GM23248 (cell line): ENCODE data around the gene PIP4K2C. TPM values are rescaled to one million over a fixed set of nuclear protein-coding genes. Genes with fewer than 3 reads are reported as not detected.

Experiments used
- DNase-seq: peaks from one replicate; pipeline ENCODE4 v3.0.0-alpha.2; 2015
- H2AFZ ChIP-seq: fragments of 200-600 bp; sonication (generic); 2 replicates; pipeline ENCODE4 v1.6.1; 2016; ENCODE audit warnings: antibody characterized with exemption
- H3F3A ChIP-seq: fragments of 200-600 bp; sonication (generic); 2 replicates; pipeline ENCODE4 v1.6.1; 2016; ENCODE audit warnings: mild to moderate bottlenecking, antibody characterized with exemption, mixed run types; ENCODE audit not compliant: insufficient read depth
- H3K27ac ChIP-seq: fragments of 200-600 bp; sonication (generic); 2 replicates; pipeline ENCODE4 v1.5.1; 2016; ENCODE audit warnings: mild to moderate bottlenecking
- H3K27me3 ChIP-seq: fragments of 200-600 bp; sonication (generic); replicated peaks from 2 replicates; pipeline ENCODE4 v1.6.1; 2016; ENCODE audit warnings: mild to moderate bottlenecking; ENCODE audit not compliant: insufficient read depth
- H3K36me3 ChIP-seq: fragments of 200-600 bp; sonication (generic); 2 replicates; pipeline ENCODE4 v1.6.1; 2016; ENCODE audit warnings: low read depth, mild to moderate bottlenecking
- H3K4me1 ChIP-seq: fragments of 200-600 bp; sonication (generic); 2 replicates; pipeline ENCODE4 v1.6.1; 2016; ENCODE audit warnings: mild to moderate bottlenecking; ENCODE audit not compliant: insufficient read depth
- H3K4me2 ChIP-seq: fragments of 200-600 bp; sonication (generic); one replicate; pipeline ENCODE4 v1.6.1; 2016; ENCODE audit warnings: mild to moderate bottlenecking; ENCODE audit not compliant: unreplicated experiment
- H3K4me3 ChIP-seq: fragments of 200-600 bp; sonication (generic); 2 replicates; pipeline ENCODE4 v1.5.1; 2016; ENCODE audit warnings: mild to moderate bottlenecking
- H3K79me2 ChIP-seq: fragments of 200-600 bp; sonication (generic); 2 replicates; pipeline ENCODE4 v1.6.1; 2016; ENCODE audit warnings: mild to moderate bottlenecking; ENCODE audit not compliant: insufficient read depth
- H3K9ac ChIP-seq: fragments of 200-600 bp; sonication (generic); 2 replicates; pipeline ENCODE4 v1.6.1; 2016; ENCODE audit warnings: mild to moderate bottlenecking
- H3K9me2 ChIP-seq: fragments of 200-600 bp; sonication (generic); 2 replicates; pipeline ENCODE4 v1.6.1; 2016; ENCODE audit warnings: mixed run types, mild to moderate bottlenecking, moderate library complexity; ENCODE audit not compliant: insufficient read depth
- H3K9me3 ChIP-seq: fragments of 200-600 bp; sonication (generic); one replicate; pipeline ENCODE4 v1.6.1; 2017; ENCODE audit warnings: low read depth
- H4K20me1 ChIP-seq: fragments of 200-600 bp; sonication (generic); 2 replicates; pipeline ENCODE4 v1.6.0; 2016; ENCODE audit not compliant: insufficient read depth
- EZH2 ChIP-seq: fragments of 200-600 bp; sonication (generic); IDR thresholded peaks from 2 replicates; pipeline ENCODE4 v1.6.1; 2018; ENCODE audit warnings: antibody characterized with exemption, mild to moderate bottlenecking; ENCODE audit not compliant: insufficient read depth, poor library complexity, severe bottlenecking
- EZH2phosphoT487 ChIP-seq: fragments of 200-600 bp; sonication (generic); IDR thresholded peaks from 2 replicates; pipeline ENCODE4 v1.6.1; 2018; ENCODE audit warnings: antibody characterized with exemption, moderate library complexity, mild to moderate bottlenecking, low read depth; ENCODE audit not compliant: insufficient read depth
- WGBS, 2 experiments: methylation state at CpG; one replicate each; pipeline ENCODE4 v1.1.6; 2015 to 2017; ENCODE audit warnings: low lambda C conversion rate in 2 of 2, low coverage in 1 of 2; ENCODE audit errors: missing lambda C conversion rate in 2 of 2; 5-methylcytosine and 5-hydroxymethylcytosine counted together
- in situ Hi-C: fragments of 300-500 bp; cut with MboI; formaldehyde crosslinking; loops from 2 replicates; pipeline ENCODE4 v1.15.0; 2020
- polyA plus RNA-seq: library from polyadenylated mRNA; unstranded; fragments of >200 nt; fragmentation: Nextera tagmentation; extraction: Ambion mirVana; gene quantifications from 2 replicates; pipeline ENCODE4 v1.2.1, GENCODE V29; 2016
- total RNA-seq: library from RNA; depleted of rRNA; stranded (reverse); fragments of >200 nt; shearing (Covaris generic); gene quantifications from 2 replicates; pipeline ENCODE4 v1.2.3, GENCODE V29; 2014

Gene PIP4K2C
- total and polyA plus RNA-seq, 2 experiments from 2014 or later, result 22.5 to 27.3 TPM

GRCh38 chr12:57604454-57604991 is 13.5 kb downstream of the PIP4K2C start, which contains the start of gene DTX3:
DTX3 (plus strand) TSS chr12:57604824; CDS start chr12:57606518, 1,694 bp downstream.
- H2AFZ ChIP-seq, result peak within 1 kb of the TSS; percentile 92
- no peaks in the 10 kb centered on the region for H3K79me2 ChIP-seq
- TF ChIP-seq EZH2phosphoT487 (no peak), EZH2 (no peak)
- in situ Hi-C loops, result no loop called here
- no peaks in the 10 kb centered on the region for H4K20me1 ChIP-seq
- DNase-seq, result peak; percentile 74
- peaks cover 9% of the 10 kb centered on the region for H3K4me1 ChIP-seq
- peaks cover 5% of the 10 kb centered on the region; the same call in 1 of the 2 replicates for H3F3A ChIP-seq
- H3K27me3 ChIP-seq, result no peaks in the 10 kb centered on the region
- no peaks in the 10 kb centered on the region for H3K9me2 ChIP-seq
- peak within 1 kb of the TSS; percentile 88 for H3K4me3 ChIP-seq
- 2 to 6% methylated on average over 11 to 36 of the region's 36 CpGs for WGBS, 2 experiments
- H3K9ac ChIP-seq, result peak within 1 kb of the TSS; percentile 94
- H3K36me3 ChIP-seq, result no peaks in the 10 kb centered on the region; the same call in 1 of the 2 replicates
- peak within 1 kb of the TSS; percentile 27 for H3K27ac ChIP-seq
- H3K4me2 ChIP-seq, result peak within 1 kb of the TSS; percentile 87
- no peaks in the 10 kb centered on the region for H3K9me3 ChIP-seq

GRCh38 chr12:57604992-57605810 is 14.2 kb downstream of the PIP4K2C start:
- Histone ChIP-seq H3K36me3 (no peaks in the 10 kb centered on the region), H3K27ac (peak overlapping the region; percentile 27; the same call in 1 of the 2 replicates)
- DNase-seq, result peak; percentile 64

GRCh38 chr12:57605811-57606311 is 14.9 kb downstream of the PIP4K2C start:
- TF ChIP-seq EZH2 (no peak), EZH2phosphoT487 (no peak)
- peaks cover 17% of the 10 kb centered on the region for H3K4me1 ChIP-seq
- no peak overlapping the region for H3K27ac ChIP-seq
- no peaks in the 10 kb centered on the region for H3K79me2 ChIP-seq
- H3K36me3 ChIP-seq, result no peaks in the 10 kb centered on the region
- H3K4me3 ChIP-seq, result 0 out of 2 replicates have a peak overlapping the region, but pooled peaks have one; percentile 88
- H3K4me2 ChIP-seq, result peak overlapping the region; percentile 85
- H2AFZ ChIP-seq, result peak overlapping the region; percentile 92; the same call in 1 of the 2 replicates
- 72 to 73% methylated on average over 4 of the region's 4 CpGs for WGBS, 2 experiments
- in situ Hi-C loops, result no loop called here
- peaks cover 5% of the 10 kb centered on the region; the same call in 1 of the 2 replicates for H3F3A ChIP-seq
- no peak for DNase-seq
- no peaks in the 10 kb centered on the region for H3K9me3 ChIP-seq
- no peak overlapping the region for H3K9ac ChIP-seq
- H3K27me3 ChIP-seq, result no peaks in the 10 kb centered on the region
- H4K20me1 ChIP-seq, result no peaks in the 10 kb centered on the region
- no peaks in the 10 kb centered on the region for H3K9me2 ChIP-seq

More at GRCh38 chr12:57604992-57605810, 14.2 kb downstream of the PIP4K2C start:
- H4K20me1 ChIP-seq, result no peaks in the 10 kb centered on the region
- H3K9me3 ChIP-seq, result no peaks in the 10 kb centered on the region
- H3F3A ChIP-seq, result peaks cover 5% of the 10 kb centered on the region; the same call in 1 of the 2 replicates
- no peak for TF ChIP-seq EZH2phosphoT487
- TF ChIP-seq EZH2, result no peak
- peak overlapping the region; percentile 88 for H3K4me3 ChIP-seq
- peak overlapping the region; percentile 85 for H3K4me2 ChIP-seq
- H3K9ac ChIP-seq, result peak overlapping the region; percentile 94
- in situ Hi-C loops, result no loop called here
- no peaks in the 10 kb centered on the region for H3K9me2 ChIP-seq
- H3K4me1 ChIP-seq, result peaks cover 10% of the 10 kb centered on the region
- H3K79me2 ChIP-seq, result no peaks in the 10 kb centered on the region
- whole genome bisulfite sequencing, 2 experiments, result 3 to 4% methylated on average over 24 to 25 of the region's 25 CpGs
- peak overlapping the region; percentile 92 for H2AFZ ChIP-seq
- no peaks in the 10 kb centered on the region for H3K27me3 ChIP-seq

- Histone ChIP-seq H3K4me1 (peaks cover 19% of the 10 kb centered on the region), H3K27ac (no peak overlapping the region), H3K9ac (no peak overlapping the region), H3K9me3 (no peaks in the 10 kb centered on the region), H2AFZ (no peak overlapping the region), H3K27me3 (no peaks in the 10 kb centered on the region), H3K4me2 (no peak overlapping the region), H3K36me3 (no peaks in the 10 kb centered on the region), H3K79me2 (no peaks in the 10 kb centered on the region), H3F3A (peaks cover 5% of the 10 kb centered on the region; the same call in 1 of the 2 replicates), H3K9me2 (no peaks in the 10 kb centered on the region), H3K4me3 (no peak overlapping the region), H4K20me1 (no peaks in the 10 kb centered on the region)
- TF ChIP-seq EZH2phosphoT487, result no peak
- no peak for TF ChIP-seq EZH2
- in situ Hi-C loops, result no loop called here
- WGBS, 2 experiments, result 78% methylated on average over 2 of the region's 2 CpGs
- DNase-seq, result no peak
Observed at GRCh38 chr12:57606399-57606798, 15.4 kb downstream of the PIP4K2C start.
